Left ventricle myocardium inferior (tissue), 1 donor: ENCODE measurements around the gene ZMIZ1. TPM values are rescaled to one million over a fixed set of nuclear protein-coding genes. Genes with fewer than 3 reads are reported as not detected.

Experiments used
- DNase-seq: peaks from one replicate; pipeline ENCODE4 v3.0.0-alpha.2; 2020
- H3K27ac ChIP-seq: fragments of 200-600 bp; replicated peaks from 2 replicates; pipeline ENCODE4 v1.8.0; 2021
- H3K27me3 ChIP-seq: fragments of 200-600 bp; 2 replicates; pipeline ENCODE4 v1.8.0; 2021; ENCODE audit warnings: low read depth
- H3K36me3 ChIP-seq: fragments of 200-600 bp; 2 replicates; pipeline ENCODE4 v1.8.0; 2021
- H3K4me1 ChIP-seq: fragments of 200-600 bp; 2 replicates; pipeline ENCODE4 v1.8.0; 2021
- H3K4me3 ChIP-seq: fragments of 200-600 bp; 2 replicates; pipeline ENCODE4 v1.8.0; 2021; ENCODE audit warnings: mild to moderate bottlenecking, moderate library complexity
- H3K9me3 ChIP-seq: fragments of 200-600 bp; replicated peaks from 2 replicates; pipeline ENCODE4 v1.8.0; 2021
- intact Hi-C: fragments of 100-400 bp; cut with micrococcal nuclease; formaldehyde crosslinking; loops from one replicate; pipeline ENCODE4 v1.11.0; 2022
- total RNA-seq: library from RNA; stranded (reverse); fragmentation: NEBNext Ultra II Directional; extraction: Animal tissue kit (Norgen Biotek cat#: 25700); gene quantifications from one replicate; pipeline ENCODE4 v1.2.1, GENCODE V29; 2021
- TF ChIP-seq, protein P1 (sequence below): fragments of 200-600 bp; IDR thresholded peaks from 2 replicates; pipeline ENCODE4 v1.8.0; 2021; ENCODE audit warnings: antibody characterized with exemption, mild to moderate bottlenecking, borderline replicate concordance
- donor health status: DM: no; HTN: yes; CAD: no; lungs with severe emphysema.

The ZMIZ1 gene
- total RNA-seq, 1 donor from 2014 or later, result 55.9 TPM

DNA sequence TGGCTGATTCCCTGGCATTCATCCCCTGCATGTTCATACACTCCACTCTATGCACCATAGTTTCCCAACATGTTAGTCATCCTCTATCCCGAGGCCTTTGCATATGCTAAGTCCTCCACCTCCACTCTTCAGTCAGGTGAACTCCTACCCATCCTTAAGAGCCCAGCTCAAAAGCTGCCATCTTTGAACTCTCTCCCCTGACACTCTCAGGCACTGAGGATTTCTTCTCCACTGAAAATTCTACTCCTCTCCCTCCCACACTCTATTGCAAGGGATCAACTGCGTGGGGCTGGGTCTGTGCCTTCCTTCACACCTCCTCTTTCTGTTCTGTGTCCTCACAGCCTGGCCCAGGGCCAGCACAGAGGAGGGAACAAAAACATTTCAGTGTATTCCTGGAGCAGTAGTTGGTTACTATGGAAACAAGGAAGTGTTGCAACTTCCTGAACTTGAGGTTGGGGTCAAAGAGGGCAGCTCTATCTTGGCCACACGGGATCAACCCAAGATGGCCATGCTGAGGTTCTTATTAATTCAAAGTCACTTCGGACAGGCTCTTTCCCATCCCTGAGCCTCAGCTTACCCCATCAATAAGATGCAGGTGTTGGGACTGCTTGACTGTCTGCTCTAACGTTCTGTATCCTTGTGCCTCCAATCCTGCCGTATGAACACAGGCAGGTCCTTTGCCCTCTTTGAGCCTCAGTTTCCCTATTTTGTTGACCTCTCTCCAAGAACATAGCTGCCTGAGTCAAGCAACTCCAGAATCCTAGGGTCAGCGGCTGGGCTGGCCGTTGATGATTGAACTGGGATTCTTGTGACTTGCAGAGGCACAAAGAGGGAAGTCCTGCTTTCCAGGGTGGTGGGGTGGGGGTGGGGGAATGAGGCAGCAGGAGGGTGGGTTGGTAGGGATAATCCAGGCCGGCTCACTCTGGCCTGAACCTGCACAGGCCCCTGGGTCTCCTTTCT is 15.5 kb downstream of the ZMIZ1 start:
- H3K9me3 ChIP-seq, result no peaks in the 10 kb centered on the region
- H3K36me3 ChIP-seq, result no peaks in the 10 kb centered on the region
- peak overlapping the region; percentile 13 for H3K4me3 ChIP-seq
- DNase-seq, result peak; percentile 95
- TF ChIP-seq, protein P1, sequence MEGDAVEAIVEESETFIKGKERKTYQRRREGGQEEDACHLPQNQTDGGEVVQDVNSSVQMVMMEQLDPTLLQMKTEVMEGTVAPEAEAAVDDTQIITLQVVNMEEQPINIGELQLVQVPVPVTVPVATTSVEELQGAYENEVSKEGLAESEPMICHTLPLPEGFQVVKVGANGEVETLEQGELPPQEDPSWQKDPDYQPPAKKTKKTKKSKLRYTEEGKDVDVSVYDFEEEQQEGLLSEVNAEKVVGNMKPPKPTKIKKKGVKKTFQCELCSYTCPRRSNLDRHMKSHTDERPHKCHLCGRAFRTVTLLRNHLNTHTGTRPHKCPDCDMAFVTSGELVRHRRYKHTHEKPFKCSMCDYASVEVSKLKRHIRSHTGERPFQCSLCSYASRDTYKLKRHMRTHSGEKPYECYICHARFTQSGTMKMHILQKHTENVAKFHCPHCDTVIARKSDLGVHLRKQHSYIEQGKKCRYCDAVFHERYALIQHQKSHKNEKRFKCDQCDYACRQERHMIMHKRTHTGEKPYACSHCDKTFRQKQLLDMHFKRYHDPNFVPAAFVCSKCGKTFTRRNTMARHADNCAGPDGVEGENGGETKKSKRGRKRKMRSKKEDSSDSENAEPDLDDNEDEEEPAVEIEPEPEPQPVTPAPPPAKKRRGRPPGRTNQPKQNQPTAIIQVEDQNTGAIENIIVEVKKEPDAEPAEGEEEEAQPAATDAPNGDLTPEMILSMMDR, result no peak
- no peaks in the 10 kb centered on the region for H3K27me3 ChIP-seq
- intact Hi-C loops, result no loop called here
- peaks cover 100% of the 10 kb centered on the region for H3K4me1 ChIP-seq
- H3K27ac ChIP-seq, result peak overlapping the region; percentile 99

DNA sequence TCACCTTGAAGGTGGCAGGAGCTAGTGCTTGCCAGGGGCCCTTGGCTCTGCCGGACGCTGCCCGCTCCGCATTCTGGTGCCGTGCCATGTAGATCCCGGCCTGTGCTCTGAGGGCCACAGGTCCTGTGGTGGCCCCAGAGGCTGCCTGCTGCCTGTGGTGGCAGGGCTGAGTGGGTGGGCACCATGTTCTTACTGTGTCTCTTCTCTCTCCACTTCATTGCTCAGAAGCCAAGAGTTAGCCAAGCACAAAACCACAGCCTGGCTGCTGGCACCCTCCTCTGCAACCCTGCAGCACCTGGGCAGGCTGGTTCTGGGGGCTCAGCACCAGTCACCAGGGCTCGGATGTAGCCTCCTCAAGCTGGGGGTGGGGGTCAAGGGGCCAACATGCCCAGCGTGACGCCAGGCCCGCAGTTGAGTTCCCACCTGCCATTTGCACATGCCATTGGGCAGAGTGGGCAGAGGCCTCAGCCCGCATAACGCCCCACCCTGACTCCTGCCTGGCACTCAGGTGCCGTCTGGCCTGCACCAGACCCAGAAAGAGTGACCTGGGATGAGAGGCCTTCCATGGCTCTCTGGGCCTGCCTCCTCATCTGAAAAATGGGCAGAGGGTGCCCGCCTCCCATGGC is 16.3 kb downstream of the ZMIZ1 start:
- Histone ChIP-seq H3K27ac (peak overlapping the region; percentile 99), H3K9me3 (no peaks in the 10 kb centered on the region), H3K27me3 (no peaks in the 10 kb centered on the region), H3K4me1 (peaks cover 100% of the 10 kb centered on the region), H3K4me3 (no peak overlapping the region), H3K36me3 (no peaks in the 10 kb centered on the region)
- TF ChIP-seq, protein P1, result no peak
- no peak for DNase-seq
- intact Hi-C loops, result no loop called here

DNA sequence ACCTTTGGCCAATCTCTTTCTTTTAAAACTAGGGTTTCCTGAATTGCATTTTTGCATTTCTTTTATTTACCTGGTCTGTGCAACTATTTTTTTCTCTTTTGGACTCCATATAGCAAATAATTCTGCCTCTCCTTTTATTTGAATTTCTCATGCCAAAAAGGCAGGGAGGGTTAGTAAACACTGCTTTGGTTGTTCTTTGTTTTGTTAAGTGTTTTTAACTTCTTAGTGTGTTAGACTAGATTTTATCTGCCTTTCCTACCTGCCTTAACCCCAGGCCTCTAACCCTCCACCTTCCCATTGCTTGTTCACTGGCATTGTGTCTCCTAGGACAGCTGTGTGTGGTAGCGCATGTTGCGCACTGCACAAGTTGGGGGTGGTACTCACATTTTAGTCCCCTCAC is 18.1 kb downstream of the ZMIZ1 start:
- H3K27me3 ChIP-seq, result no peaks in the 10 kb centered on the region
- intact Hi-C loops, result no loop called here
- H3K4me3 ChIP-seq, result no peak overlapping the region
- TF ChIP-seq, protein P1, result no peak
- peak overlapping the region; percentile 99 for H3K27ac ChIP-seq
- no peak for DNase-seq
- no peaks in the 10 kb centered on the region for H3K36me3 ChIP-seq
- H3K4me1 ChIP-seq, result peaks cover 100% of the 10 kb centered on the region
- no peaks in the 10 kb centered on the region for H3K9me3 ChIP-seq

DNA sequence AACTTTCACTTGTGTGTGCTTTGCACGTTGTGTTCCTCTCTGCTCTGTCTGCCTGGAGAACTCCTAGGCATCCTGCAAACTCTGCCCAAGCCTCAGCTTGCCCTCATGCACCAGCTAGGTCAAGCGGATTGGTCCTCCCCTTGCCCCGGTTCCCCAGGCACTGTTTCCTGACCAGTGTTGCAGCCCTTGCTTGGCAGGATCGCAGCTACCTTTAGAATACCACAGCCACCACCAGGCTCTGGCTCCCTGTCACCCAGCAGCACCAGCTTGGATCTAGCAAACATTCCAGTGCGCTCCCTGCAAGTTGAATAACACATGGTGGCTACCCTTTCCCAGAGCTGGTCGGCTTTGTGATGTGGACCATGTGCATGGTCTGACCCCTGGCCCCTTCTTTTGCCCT is 19.0 kb downstream of the ZMIZ1 start:
- Histone ChIP-seq H3K4me3 (no peak overlapping the region), H3K27ac (peak overlapping the region; percentile 99), H3K36me3 (no peaks in the 10 kb centered on the region), H3K27me3 (no peaks in the 10 kb centered on the region), H3K9me3 (no peaks in the 10 kb centered on the region), H3K4me1 (peaks cover 100% of the 10 kb centered on the region)
- intact Hi-C loops, result no loop called here
- TF ChIP-seq, protein P1, result no peak
- DNase-seq, result no peak

DNA sequence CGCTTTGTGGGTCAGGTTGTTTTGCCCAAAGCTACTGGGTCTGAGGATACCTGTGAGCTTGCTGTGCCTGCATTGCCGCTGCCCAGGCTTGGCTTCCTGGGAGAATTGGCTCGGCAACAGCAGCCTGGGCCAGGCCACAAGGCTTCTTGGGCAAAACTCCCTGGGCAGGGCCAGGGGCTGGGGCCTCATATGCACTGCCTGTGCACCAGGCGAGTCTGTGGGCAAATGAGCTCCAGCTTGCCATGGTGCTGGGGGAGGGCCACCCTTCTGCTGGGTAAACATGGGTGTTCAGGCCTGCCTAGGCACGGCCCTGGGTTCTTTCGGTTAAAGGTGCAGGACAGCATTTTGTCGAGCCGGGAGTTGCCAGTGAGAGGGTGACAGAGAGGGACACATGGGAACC is 19.4 kb downstream of the ZMIZ1 start:
- TF ChIP-seq, protein P1, result no peak
- H3K27ac ChIP-seq, result peak overlapping the region; percentile 99
- no peak overlapping the region for H3K4me3 ChIP-seq
- DNase-seq, result no peak
- no peaks in the 10 kb centered on the region for H3K27me3 ChIP-seq
- H3K9me3 ChIP-seq, result no peaks in the 10 kb centered on the region
- intact Hi-C loops, result no loop called here
- no peaks in the 10 kb centered on the region for H3K36me3 ChIP-seq
- H3K4me1 ChIP-seq, result peaks cover 99% of the 10 kb centered on the region
